Lung (tissue), 12 donors: ENCODE results near the gene TP63. TPM values are rescaled to one million over a fixed set of nuclear protein-coding genes. Genes with fewer than 3 reads are reported as not detected.

Experiments
- ATAC-seq: fragments of 200-7000 bp; cut with Tn5 transposase; one replicate; pipeline ENCODE4 v1.9.1; 2020; ENCODE audit warnings: moderate number of reproducible peaks; ENCODE audit not compliant: insufficient read depth, low FRiP score
- DNase-seq, 3 donors: peaks; one replicate each; pipeline ENCODE4 v3.0.0-alpha.2; 2013 to 2017
- H3K27ac ChIP-seq, 2 donors: one replicate each; pipeline ENCODE4 v1.5.1; 2013; ENCODE audit warnings: mild to moderate bottlenecking in 2 of 2, moderate library complexity in 2 of 2, control low read depth in 1 of 2, inconsistent platforms in 1 of 2, low read depth in 1 of 2, low read length in 1 of 2
- H3K27me3 ChIP-seq, 3 donors: one replicate each; pipeline ENCODE4 v1.5.1; 2013; ENCODE audit warnings: low read length in 2 of 3; ENCODE audit not compliant: control insufficient read depth in 3 of 3, insufficient read depth in 3 of 3
- H3K36me3 ChIP-seq, 4 donors: one replicate each; pipeline ENCODE4 v1.5.1; 2013; ENCODE audit warnings: low read length in 4 of 4, mild to moderate bottlenecking in 1 of 4, moderate library complexity in 1 of 4; ENCODE audit not compliant: control insufficient read depth in 4 of 4, insufficient read depth in 4 of 4
- H3K4me1 ChIP-seq, 5 donors: one replicate each; pipeline ENCODE4 v1.5.1; 2013; ENCODE audit warnings: low read length in 5 of 5, mild to moderate bottlenecking in 2 of 5, moderate library complexity in 1 of 5; ENCODE audit not compliant: control insufficient read depth in 5 of 5, insufficient read depth in 5 of 5
- H3K4me3 ChIP-seq: one replicate; pipeline ENCODE4 v1.5.1; 2013; ENCODE audit warnings: mild to moderate bottlenecking, control low read depth, moderate library complexity
- H3K9ac ChIP-seq, 2 donors: one replicate each; pipeline ENCODE4 v1.5.1; 2013; ENCODE audit warnings: low read length in 2 of 2, control low read depth in 1 of 2; ENCODE audit not compliant: insufficient read depth in 1 of 2
- H3K9me3 ChIP-seq, 4 donors: one replicate each; pipeline ENCODE4 v1.5.1; 2013; ENCODE audit warnings: low read length in 3 of 4, mild to moderate bottlenecking in 1 of 4, moderate library complexity in 1 of 4; ENCODE audit not compliant: control insufficient read depth in 4 of 4, insufficient read depth in 3 of 4
- WGBS, 2 donors: extraction: QIAGEN DNeasy Blood & Tissue Kit; methylation state at CpG; one replicate each; pipeline ENCODE4 v1.1.7; 2013; 5-methylcytosine and 5-hydroxymethylcytosine counted together
- polyA plus RNA-seq, 2 donors: library from polyadenylated mRNA; stranded (reverse); fragments of 200-250 nt; gene quantifications; one replicate each; pipeline ENCODE4 v1.2.1, GENCODE V29; 2013
- total RNA-seq, 2 donors: library from RNA; depleted of rRNA in 1 of 2; stranded (reverse); fragments of >200 nt in 1 of 2; gene quantifications; one replicate each; pipeline ENCODE4 v1.2.1, GENCODE V29; 2014 to 2021
- TF ChIP-seq, protein P1 (sequence below): IDR thresholded peaks from 2 replicates; pipeline ENCODE4 v1.5.1; 2012; ENCODE audit warnings: mild to moderate bottlenecking; ENCODE audit errors: control extremely low read depth, extremely low read depth
- donor health status: control.
- donor health status: control.
- donor health status: Bipolar disorder and iron deficiency.
- donor health status: healthy.
- donor health status: DM: yes; HTN: yes; CAD: no.

TP63 gene
- total and polyA plus RNA-seq, 4 donors: 1.1 to 12.3 (median 2.7) TPM

DNA sequence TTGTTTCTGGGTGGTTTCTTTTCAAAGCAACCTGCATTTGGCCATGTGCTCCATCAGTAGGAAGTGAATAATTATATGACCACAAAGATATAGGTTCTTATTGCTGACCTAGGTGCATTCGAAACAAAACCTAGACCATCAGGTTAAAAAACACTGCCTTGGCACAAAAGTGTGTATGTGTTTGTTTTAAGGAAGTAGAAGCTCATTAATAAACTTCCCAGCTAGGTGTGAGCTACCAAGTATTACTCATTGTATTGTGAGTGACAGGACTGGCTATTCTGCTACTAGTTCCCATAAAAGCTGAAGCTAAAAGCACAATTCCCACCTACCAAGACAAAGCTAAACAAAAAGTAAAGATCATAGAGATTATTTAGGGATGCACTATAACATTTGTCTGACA, 168.2 kb downstream of the TP63 start:
- ATAC-seq (no peak), DNase-seq (no peak)
- no peaks in the 10 kb centered on the region for H3K4me1 ChIP-seq
- H3K4me3 ChIP-seq: no peak overlapping the region
- 62 to 71% methylated on average over 1 of the region's 1 CpG for WGBS, 2 donors
- H3K27me3 ChIP-seq: no peaks in the 10 kb centered on the region
- no peak overlapping the region for H3K9ac ChIP-seq
- H3K27ac ChIP-seq: no peak overlapping the region
- H3K9me3 ChIP-seq: no peaks in the 10 kb centered on the region
- TF ChIP-seq, protein P1, sequence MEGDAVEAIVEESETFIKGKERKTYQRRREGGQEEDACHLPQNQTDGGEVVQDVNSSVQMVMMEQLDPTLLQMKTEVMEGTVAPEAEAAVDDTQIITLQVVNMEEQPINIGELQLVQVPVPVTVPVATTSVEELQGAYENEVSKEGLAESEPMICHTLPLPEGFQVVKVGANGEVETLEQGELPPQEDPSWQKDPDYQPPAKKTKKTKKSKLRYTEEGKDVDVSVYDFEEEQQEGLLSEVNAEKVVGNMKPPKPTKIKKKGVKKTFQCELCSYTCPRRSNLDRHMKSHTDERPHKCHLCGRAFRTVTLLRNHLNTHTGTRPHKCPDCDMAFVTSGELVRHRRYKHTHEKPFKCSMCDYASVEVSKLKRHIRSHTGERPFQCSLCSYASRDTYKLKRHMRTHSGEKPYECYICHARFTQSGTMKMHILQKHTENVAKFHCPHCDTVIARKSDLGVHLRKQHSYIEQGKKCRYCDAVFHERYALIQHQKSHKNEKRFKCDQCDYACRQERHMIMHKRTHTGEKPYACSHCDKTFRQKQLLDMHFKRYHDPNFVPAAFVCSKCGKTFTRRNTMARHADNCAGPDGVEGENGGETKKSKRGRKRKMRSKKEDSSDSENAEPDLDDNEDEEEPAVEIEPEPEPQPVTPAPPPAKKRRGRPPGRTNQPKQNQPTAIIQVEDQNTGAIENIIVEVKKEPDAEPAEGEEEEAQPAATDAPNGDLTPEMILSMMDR: no peak
- no peaks in the 10 kb centered on the region for H3K36me3 ChIP-seq

GRCh38 chr3:189800436-189800835, 169.2 kb downstream of the TP63 start:
- H3K9ac ChIP-seq: no peak overlapping the region
- TF ChIP-seq, protein P1: no peak
- ATAC-seq (no peak), DNase-seq (peak in 1 of 3 donors; percentile 10)
- WGBS, 2 donors: 96 to 97% methylated on average over 7 of the region's 7 CpGs
- H3K9me3 ChIP-seq: no peaks in the 10 kb centered on the region
- H3K36me3 ChIP-seq: no peaks in the 10 kb centered on the region
- no peak overlapping the region for H3K4me3 ChIP-seq
- no peaks in the 10 kb centered on the region for H3K27me3 ChIP-seq
- H3K4me1 ChIP-seq: no peaks in the 10 kb centered on the region
- no peak overlapping the region for H3K27ac ChIP-seq

GRCh38 chr3:189803254-189803653, 172.1 kb downstream of the TP63 start:
- ATAC-seq (no peak), DNase-seq (no peak)
- Histone ChIP-seq H3K4me1 (peaks cover 0 to 3% (median 0%) of the 10 kb centered on the region in 5 donors), H3K36me3 (no peaks in the 10 kb centered on the region), H3K9me3 (no peaks in the 10 kb centered on the region), H3K27ac (no peak overlapping the region), H3K9ac (no peak overlapping the region), H3K4me3 (no peak overlapping the region), H3K27me3 (no peaks in the 10 kb centered on the region)
- TF ChIP-seq, protein P1: no peak
- 97 to 98% methylated on average over 2 of the region's 2 CpGs for WGBS, 2 donors

DNA sequence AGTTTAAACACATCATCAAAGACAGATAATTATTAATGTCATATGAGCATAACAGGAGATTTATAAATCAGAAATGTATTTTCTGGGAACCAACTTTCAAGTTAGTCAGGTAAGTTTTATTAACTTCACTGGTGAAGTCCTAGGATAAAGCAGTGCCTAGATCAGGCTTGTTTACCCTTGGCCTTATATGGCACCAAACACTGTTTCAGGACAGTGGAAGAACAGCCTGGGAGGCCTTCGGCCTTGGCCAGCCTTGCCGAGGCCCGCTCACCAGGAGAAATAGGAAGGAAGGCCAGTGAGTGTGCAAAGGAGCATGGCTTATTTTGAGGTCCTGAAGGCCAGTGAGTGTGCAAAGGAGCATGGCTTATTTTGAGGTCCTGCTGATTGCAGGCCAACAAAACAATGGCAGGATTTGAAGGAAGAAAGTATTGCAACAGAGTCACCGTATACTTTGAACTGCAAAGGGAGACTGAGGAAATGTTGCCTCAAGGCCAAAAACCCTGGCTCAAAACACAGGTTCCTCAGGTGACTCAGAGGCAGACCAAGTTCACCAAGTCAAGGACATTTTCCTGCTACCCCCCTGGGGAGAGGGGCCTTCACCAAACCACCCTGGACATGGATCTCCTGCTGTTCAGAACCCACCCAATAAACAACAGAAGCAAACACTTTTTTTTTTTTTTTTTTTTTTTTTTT, 174.3 kb downstream of the TP63 start:
- Histone ChIP-seq H3K36me3 (no peaks in the 10 kb centered on the region), H3K4me3 (no peak overlapping the region), H3K4me1 (peaks cover 0 to 3% (median 0%) of the 10 kb centered on the region in 5 donors), H3K9me3 (no peaks in the 10 kb centered on the region), H3K27ac (no peak overlapping the region), H3K9ac (no peak overlapping the region), H3K27me3 (no peaks in the 10 kb centered on the region)
- DNase-seq (no peak), ATAC-seq (no peak)
- TF ChIP-seq, protein P1: no peak
- 83 to 84% methylated on average over 4 of the region's 4 CpGs for WGBS, 2 donors
